Subcutaneous abdominal adipose tissue (tissue), 5 donors: ENCODE measurements around the gene SRC.

Source experiments
- H3K27ac ChIP-seq: one replicate; pipeline ENCODE4 v1.7.0; 2013; ENCODE audit warnings: low read depth, mild to moderate bottlenecking, inconsistent platforms, low read length, moderate library complexity
- H3K27me3 ChIP-seq, 5 donors: one replicate each; pipeline ENCODE4 v1.7.0; 2013; ENCODE audit warnings: low read length in 5 of 5, inconsistent platforms in 1 of 5; ENCODE audit not compliant: control insufficient read depth in 5 of 5, insufficient read depth in 4 of 5
- H3K36me3 ChIP-seq, 5 donors: one replicate each; pipeline ENCODE4 v1.7.0; 2013; ENCODE audit warnings: low read length in 5 of 5; ENCODE audit not compliant: control insufficient read depth in 5 of 5, insufficient read depth in 5 of 5
- H3K4me1 ChIP-seq, 5 donors: one replicate each; pipeline ENCODE4 v1.7.0; 2013; ENCODE audit warnings: low read length in 5 of 5, mild to moderate bottlenecking in 3 of 5, moderate library complexity in 1 of 5; ENCODE audit not compliant: control insufficient read depth in 5 of 5, insufficient read depth in 5 of 5
- H3K4me3 ChIP-seq, 5 donors: one replicate each; pipeline ENCODE4 v1.7.0; 2013; ENCODE audit warnings: low read length in 5 of 5, low read depth in 1 of 5
- H3K9ac ChIP-seq, 5 donors: one replicate each; pipeline ENCODE4 v1.7.0; 2013; ENCODE audit warnings: low read length in 5 of 5, mild to moderate bottlenecking in 4 of 5, moderate library complexity in 3 of 5
- H3K9me3 ChIP-seq, 5 donors: one replicate each; pipeline ENCODE4 v1.7.0; 2013; ENCODE audit warnings: low read length in 5 of 5; ENCODE audit not compliant: control insufficient read depth in 5 of 5
- donor health status: healthy.
- donor health status: healthy.
- donor health status: healthy.
- donor health status: healthy.
- donor health status: healthy.

The SRC gene

DNA sequence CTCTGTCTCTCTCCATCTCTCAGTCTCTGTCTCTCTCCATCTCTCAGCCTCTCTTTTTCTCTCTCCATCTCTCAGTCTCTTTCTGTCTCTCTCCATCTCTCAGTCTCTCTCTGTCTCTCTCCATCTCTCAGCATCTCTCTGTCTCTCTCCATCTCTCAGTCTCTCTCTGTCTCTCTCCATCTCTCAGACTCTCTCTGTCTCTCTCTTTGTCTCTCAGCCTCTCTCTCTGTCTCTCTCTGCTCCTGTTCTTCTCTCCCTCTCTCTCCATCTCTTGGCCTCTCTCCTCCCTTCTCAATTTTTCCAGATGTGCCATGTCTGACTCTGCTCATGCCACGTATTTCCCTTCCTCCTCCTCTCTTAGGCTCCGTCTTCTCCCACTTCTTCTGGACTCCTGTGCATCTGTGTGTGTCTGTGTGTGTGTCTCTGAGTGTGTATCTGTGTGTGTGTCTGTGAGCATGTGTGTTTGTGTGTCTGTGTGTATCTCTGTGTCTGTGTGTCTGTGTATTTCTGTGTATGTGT, 72.7 kb downstream of the SRC start:
- Histone ChIP-seq H3K36me3 (no peaks in the 10 kb centered on the region), H3K4me1 (peaks cover 0 to 3% (median 0%) of the 10 kb centered on the region in 5 donors), H3K4me3 (no peak overlapping the region), H3K9ac (no peak overlapping the region), H3K27me3 (peaks cover 10 to 63% (median 57%) of the 10 kb centered on the region in 5 donors), H3K9me3 (no peaks in the 10 kb centered on the region), H3K27ac (no peak overlapping the region)

DNA sequence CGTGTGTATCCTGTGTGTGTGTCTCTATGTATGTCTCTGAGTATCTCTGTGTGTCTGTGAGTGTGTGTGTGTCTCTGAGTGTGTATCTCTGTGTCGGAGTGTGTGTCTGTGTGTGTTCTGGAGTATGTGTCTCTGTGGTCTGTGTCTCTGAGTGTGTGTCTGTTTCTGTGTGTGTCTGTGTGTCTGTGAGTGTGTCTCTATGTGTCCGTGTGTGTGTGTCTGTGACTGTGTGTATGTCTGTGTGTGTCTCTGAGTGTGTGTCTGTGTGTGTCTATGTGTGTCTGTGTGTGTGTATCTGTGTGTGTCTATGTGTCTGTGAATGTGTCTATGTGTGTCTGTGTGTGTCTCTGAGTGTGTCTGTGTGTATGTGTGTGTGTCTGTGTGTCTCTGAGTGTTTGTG, 73.4 kb downstream of the SRC start:
- Histone ChIP-seq H3K36me3 (no peaks in the 10 kb centered on the region), H3K4me3 (no peak overlapping the region), H3K27ac (no peak overlapping the region), H3K9me3 (no peaks in the 10 kb centered on the region), H3K4me1 (peaks cover 0 to 3% (median 0%) of the 10 kb centered on the region in 5 donors), H3K9ac (no peak overlapping the region), H3K27me3 (peaks cover 10 to 63% (median 60%) of the 10 kb centered on the region in 5 donors)

DNA sequence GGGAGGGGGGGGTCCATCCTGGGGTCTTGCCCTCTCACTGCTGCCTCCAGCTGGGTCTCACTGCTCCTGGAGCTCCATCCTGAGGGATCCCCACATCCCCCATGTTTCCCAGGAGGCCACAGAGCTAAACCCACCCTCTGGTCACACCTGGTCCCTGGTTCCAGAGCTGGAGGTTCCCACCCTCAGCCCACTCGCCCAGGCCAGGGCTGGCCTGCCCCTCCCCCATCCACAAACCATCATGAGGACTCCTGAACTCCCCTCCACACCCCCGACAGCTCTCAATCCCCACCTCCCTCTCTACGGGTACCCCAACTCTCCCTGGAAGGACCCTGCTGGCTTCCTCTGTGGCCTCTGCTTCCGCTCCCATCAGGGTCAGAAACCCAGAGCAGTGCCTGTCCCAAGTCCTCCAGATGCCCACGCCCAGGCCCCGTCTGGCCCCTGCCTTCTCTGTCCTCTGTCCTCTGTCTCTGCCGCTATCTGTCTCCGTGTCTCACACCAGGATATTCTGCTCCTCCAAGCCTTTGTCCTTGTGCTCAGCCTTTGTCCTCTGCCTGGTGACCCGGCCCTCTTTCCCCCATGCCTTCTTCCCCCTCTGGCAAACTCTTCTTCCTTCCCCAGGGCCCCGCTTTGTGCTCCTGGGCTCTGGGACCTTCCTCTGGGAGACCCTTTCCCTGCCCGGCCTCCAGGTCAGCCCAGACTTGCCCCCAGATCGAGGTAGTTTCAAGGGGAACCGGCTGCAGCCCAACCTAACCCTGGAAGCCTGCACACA, 74.0 kb downstream of the SRC start:
- H3K4me3 ChIP-seq, result no peak overlapping the region
- no peaks in the 10 kb centered on the region for H3K36me3 ChIP-seq
- no peak overlapping the region for H3K27ac ChIP-seq
- peaks cover 0 to 3% (median 0%) of the 10 kb centered on the region in 5 donors for H3K4me1 ChIP-seq
- no peaks in the 10 kb centered on the region for H3K9me3 ChIP-seq
- no peak overlapping the region for H3K9ac ChIP-seq
- H3K27me3 ChIP-seq, result peaks cover 10 to 66% (median 57%) of the 10 kb centered on the region in 5 donors

- peaks cover 0 to 3% (median 0%) of the 10 kb centered on the region in 5 donors for H3K4me1 ChIP-seq
- H3K27me3 ChIP-seq, result peaks cover 10 to 65% (median 51%) of the 10 kb centered on the region in 5 donors
- no peak overlapping the region for H3K4me3 ChIP-seq
- H3K27ac ChIP-seq, result no peak overlapping the region
- H3K9me3 ChIP-seq, result no peaks in the 10 kb centered on the region
- no peaks in the 10 kb centered on the region for H3K36me3 ChIP-seq
- no peak overlapping the region for H3K9ac ChIP-seq
Observed at GRCh38 chr20:37420610-37421009, 74.7 kb downstream of the SRC start.

DNA sequence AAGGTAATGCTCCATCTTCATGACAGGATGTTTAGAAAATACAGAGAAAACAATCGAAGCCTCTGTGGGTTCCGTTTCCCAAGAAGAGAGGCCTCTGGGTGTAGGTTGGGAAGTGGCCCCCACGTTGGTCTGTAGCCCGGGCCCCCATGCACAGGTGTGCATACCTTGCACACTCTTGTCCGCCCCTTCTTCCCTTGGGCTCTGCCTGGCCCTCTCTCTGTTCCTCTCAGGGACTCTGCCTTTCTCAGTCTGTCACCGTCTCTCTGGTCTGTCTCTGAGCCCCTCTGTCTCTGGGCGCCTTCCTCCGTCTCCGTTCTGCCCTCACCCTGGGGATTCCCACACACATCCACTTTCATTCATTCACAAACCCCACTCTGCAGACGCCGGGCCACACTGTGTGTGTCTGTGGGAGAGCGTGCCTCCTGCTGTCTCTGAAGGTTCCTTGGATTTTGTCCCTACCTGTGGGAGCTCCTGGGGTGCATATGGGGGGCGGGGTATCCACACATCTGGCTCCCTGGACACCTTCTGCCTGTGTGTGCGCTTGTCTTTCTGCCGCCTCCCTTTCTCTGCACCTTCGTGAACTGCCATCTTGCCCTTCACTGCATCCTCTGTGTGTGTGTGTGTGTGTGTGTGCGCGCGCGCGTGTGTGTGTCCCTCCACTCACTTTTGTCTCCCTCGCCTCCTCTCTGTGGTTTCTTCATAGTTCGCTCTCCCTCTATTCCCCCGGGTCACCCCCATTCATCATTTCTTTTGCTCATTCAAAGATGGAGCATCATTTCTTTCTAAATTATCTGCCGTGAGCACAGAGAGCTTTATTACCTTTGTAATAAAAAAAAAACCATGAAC, 75.3 kb downstream of the SRC start:
- Histone ChIP-seq H3K36me3 (no peaks in the 10 kb centered on the region), H3K27me3 (peaks cover 10 to 61% (median 50%) of the 10 kb centered on the region in 5 donors), H3K4me3 (no peak overlapping the region), H3K4me1 (peaks cover 0 to 3% (median 0%) of the 10 kb centered on the region in 5 donors), H3K27ac (no peak overlapping the region), H3K9me3 (no peaks in the 10 kb centered on the region), H3K9ac (no peak overlapping the region)

DNA sequence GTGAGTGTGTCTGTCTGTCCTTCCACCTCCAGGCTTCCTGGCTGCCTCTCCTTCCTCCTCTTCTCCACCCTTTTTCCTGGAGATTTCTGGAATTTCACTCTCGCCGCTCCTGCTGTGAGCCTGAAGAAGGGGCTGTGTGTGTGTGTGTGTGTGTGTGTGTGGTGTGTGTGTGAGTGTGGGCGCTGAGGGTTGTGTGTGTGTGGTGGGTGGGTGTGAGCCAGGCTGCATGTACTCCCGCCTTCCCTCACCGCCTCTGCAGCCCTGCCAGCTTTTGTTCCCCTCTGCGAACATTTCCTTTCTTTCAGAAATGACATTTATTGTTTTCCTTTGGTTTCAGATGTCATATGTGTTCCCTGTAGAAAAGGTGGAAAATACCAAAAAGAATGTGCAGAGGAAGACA, 76.0 kb downstream of the SRC start:
- Histone ChIP-seq H3K36me3 (no peaks in the 10 kb centered on the region), H3K27ac (no peak overlapping the region), H3K9ac (no peak overlapping the region), H3K4me3 (no peak overlapping the region), H3K4me1 (peaks cover 0 to 5% (median 0%) of the 10 kb centered on the region in 5 donors), H3K9me3 (no peaks in the 10 kb centered on the region), H3K27me3 (peaks cover 8 to 59% (median 46%) of the 10 kb centered on the region in 5 donors)

DNA sequence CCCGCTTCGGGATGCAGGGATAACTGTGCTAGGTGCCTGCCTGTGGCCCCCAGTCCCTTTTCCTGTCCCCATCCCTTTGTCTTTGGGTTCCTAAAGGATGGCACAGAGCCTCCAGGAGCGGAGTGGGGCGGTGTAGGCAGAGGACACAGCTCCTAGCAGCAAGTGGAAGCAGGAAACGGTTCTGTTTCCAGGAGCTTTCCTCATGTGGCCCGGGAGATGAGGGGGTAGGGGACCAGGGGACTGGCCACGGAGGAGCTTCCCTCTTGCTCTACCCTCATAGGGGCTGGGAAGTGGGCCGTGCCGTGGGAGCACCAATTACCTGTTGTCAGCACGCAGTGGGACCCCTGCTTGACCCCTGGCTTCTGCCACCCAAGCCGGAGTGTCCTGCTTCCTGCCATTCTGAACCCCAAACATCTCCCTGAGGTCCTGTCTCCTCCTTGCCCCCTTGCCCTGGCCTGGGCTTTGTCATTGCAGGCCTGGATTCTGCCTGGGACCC, 76.9 kb downstream of the SRC start:
- Histone ChIP-seq H3K27ac (no peak overlapping the region), H3K9me3 (no peaks in the 10 kb centered on the region), H3K36me3 (no peaks in the 10 kb centered on the region), H3K27me3 (peaks cover 5 to 55% (median 43%) of the 10 kb centered on the region in 5 donors), H3K9ac (no peak overlapping the region), H3K4me1 (peaks cover 0 to 5% (median 0%) of the 10 kb centered on the region in 5 donors), H3K4me3 (no peak overlapping the region)

DNA sequence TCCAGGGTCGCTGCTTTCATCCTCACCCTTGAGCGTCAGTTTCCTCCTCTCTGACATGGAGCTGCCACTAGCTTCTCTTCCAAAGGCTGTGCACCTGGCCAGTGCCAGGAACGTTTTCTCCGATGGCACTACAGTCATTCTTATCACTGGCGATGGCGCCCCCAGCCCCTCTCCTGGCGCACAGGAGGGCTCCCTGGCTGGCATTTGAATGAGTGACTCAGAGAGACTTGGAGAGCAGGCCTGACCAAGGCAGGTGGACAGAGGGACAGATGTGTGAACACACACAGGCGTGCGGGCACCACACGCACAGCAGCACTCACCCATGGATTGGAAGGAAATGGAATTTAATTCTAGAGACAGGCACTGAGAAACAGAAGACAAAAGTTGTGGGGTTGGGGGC, 77.6 kb downstream of the SRC start:
- no peaks in the 10 kb centered on the region for H3K9me3 ChIP-seq
- no peak overlapping the region for H3K4me3 ChIP-seq
- no peaks in the 10 kb centered on the region for H3K36me3 ChIP-seq
- peaks cover 5 to 52% (median 37%) of the 10 kb centered on the region in 5 donors for H3K27me3 ChIP-seq
- peaks cover 0 to 5% (median 0%) of the 10 kb centered on the region in 5 donors for H3K4me1 ChIP-seq
- no peak overlapping the region for H3K27ac ChIP-seq
- H3K9ac ChIP-seq, result no peak overlapping the region

DNA sequence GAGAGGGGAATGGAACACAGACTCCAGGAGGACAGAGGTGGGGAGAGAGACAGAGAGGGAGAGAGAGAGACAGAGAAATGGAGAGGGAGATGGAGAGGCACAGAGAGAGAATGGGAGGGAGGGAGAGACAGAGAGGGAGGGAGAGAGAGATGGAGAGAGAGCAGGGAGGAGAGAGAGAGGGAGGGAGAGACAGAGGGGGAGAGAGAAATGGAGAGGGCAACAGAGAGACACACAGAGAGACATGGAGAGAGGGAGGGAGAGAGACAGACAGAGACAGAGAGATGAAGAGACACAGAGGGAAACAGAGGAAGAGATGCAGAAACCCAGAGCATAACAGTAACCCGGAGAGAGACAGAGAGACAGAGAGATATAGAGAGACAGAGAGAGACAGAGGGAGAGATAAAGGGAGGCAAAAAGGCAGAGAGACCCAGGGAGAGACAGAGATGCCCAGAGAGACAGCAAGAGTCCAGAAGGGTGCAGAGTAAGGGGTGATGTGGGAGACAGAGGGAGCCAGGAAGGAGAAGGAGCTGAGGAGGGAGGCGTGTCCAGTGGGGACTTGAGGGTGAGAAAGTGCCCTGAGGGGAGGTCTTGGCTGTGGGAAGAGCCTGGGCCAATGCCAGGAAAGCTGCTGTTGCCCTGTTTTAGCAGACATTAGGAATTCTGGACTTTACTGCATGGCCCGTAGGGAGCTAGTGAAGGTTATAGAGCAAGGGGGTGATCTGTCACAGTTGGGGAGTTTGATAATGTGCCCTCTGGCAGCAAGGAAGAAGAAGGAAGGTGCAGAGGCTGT, 78.3 kb downstream of the SRC start:
- Histone ChIP-seq H3K9ac (no peak overlapping the region), H3K4me3 (no peak overlapping the region), H3K27me3 (peaks cover 5 to 50% (median 34%) of the 10 kb centered on the region in 5 donors), H3K27ac (no peak overlapping the region), H3K4me1 (peaks cover 0 to 5% (median 0%) of the 10 kb centered on the region in 5 donors), H3K9me3 (no peaks in the 10 kb centered on the region), H3K36me3 (no peaks in the 10 kb centered on the region)
